HG03097 (cell line): ENCODE data around the gene SARDH.

ENCODE experiments used
- ATAC-seq: cut with Tn5 transposase; IDR thresholded peaks from one replicate; pipeline ENCODE4 v1.9.1; 2021; ENCODE audit not compliant: unreplicated experiment, low FRiP score

SARDH gene

GRCh38 chr9:133735931-133736330 lies 2.2 kb downstream of the SARDH start:
- no peak for ATAC-seq

GRCh38 chr9:133735415-133735775 lies 2.8 kb downstream of the SARDH start:
- no peak for ATAC-seq

- no peak for ATAC-seq
These were observed 3.4 kb downstream of the SARDH start for GRCh38 chr9:133734590-133735414.

GRCh38 chr9:133733796-133734533 lies 4.2 kb downstream of the SARDH start:
- ATAC-seq = no peak

- no peak for ATAC-seq
These were observed 4.7 kb downstream of the SARDH start for GRCh38 chr9:133733421-133733795.

- ATAC-seq = no peak
These were observed 5.3 kb downstream of the SARDH start for GRCh38 chr9:133732639-133733408.

- ATAC-seq = no peak
These were observed 6.1 kb downstream of the SARDH start for GRCh38 chr9:133731876-133732638.

GRCh38 chr9:133730994-133731715 lies 7.0 kb downstream of the SARDH start:
- no peak for ATAC-seq

GRCh38 chr9:133729617-133730281 lies 8.4 kb downstream of the SARDH start:
- no peak for ATAC-seq

- no peak for ATAC-seq
These were observed 9.1 kb downstream of the SARDH start for GRCh38 chr9:133728856-133729616.

GRCh38 chr9:133727876-133728441 lies 10.2 kb downstream of the SARDH start:
- no peak for ATAC-seq

- no peak for ATAC-seq
These were observed 10.8 kb downstream of the SARDH start for GRCh38 chr9:133727277-133727875.

GRCh38 chr9:133726401-133727276 lies 11.5 kb downstream of the SARDH start:
- no peak for ATAC-seq

GRCh38 chr9:133725886-133726285 lies 12.3 kb downstream of the SARDH start:
- no peak for ATAC-seq

- ATAC-seq = no peak
These were observed 19.4 kb downstream of the SARDH start for GRCh38 chr9:133718563-133719315.
